Astrocyte (in vitro differentiated cells and primary cell): ENCODE results near the gene TCHH. TPM values are rescaled to one million over a fixed set of nuclear protein-coding genes. Genes with fewer than 3 reads are reported as not detected.

Source experiments
- DNase-seq: peaks from one replicate; pipeline ENCODE4 v3.0.0-alpha.2; 2010; ENCODE audit warnings: low read depth
- FAIRE-seq: peaks from 2 replicates; lab custom pipeline; 2011; peaks lifted over from hg19 to GRCh38; lab: Jason Lieb, UNC
- H2AFZ ChIP-seq: 2 replicates; pipeline ENCODE4 v1.6.0; 2012; ENCODE audit warnings: low read depth, low read length, inconsistent platforms
- H3K27ac ChIP-seq: 2 replicates; pipeline ENCODE4 v1.5.1; 2011; ENCODE audit warnings: low read depth, low read length, inconsistent platforms
- H3K27me3 ChIP-seq: 2 replicates; pipeline ENCODE4 v1.6.0; 2011; ENCODE audit warnings: low read length, inconsistent platforms; ENCODE audit not compliant: insufficient read depth
- H3K36me3 ChIP-seq: 2 replicates; pipeline ENCODE4 v1.5.1; 2011; ENCODE audit warnings: low read length, inconsistent platforms; ENCODE audit not compliant: insufficient read depth
- H3K4me1 ChIP-seq: 2 replicates; pipeline ENCODE4 v1.5.1; 2011; ENCODE audit warnings: low read length, inconsistent platforms; ENCODE audit not compliant: insufficient read depth
- H3K4me2 ChIP-seq: 2 replicates; pipeline ENCODE4 v1.6.0; 2012; ENCODE audit warnings: low read length, inconsistent platforms
- H3K4me3 ChIP-seq: 2 replicates; pipeline ENCODE4 v1.5.1; 2011; ENCODE audit warnings: low read depth, mild to moderate bottlenecking, low read length, inconsistent platforms; ENCODE audit not compliant: insufficient read depth
- H3K79me2 ChIP-seq: 2 replicates; pipeline ENCODE4 v1.6.0; 2012; ENCODE audit warnings: mild to moderate bottlenecking, low read length, inconsistent platforms; ENCODE audit not compliant: insufficient read depth
- H3K9ac ChIP-seq: 2 replicates; pipeline ENCODE4 v1.6.0; 2012; ENCODE audit warnings: mild to moderate bottlenecking, low read length, inconsistent platforms
- H3K9me3 ChIP-seq: 2 replicates; pipeline ENCODE4 v1.5.1; 2012; ENCODE audit warnings: low read depth, mild to moderate bottlenecking, low read length, inconsistent platforms; ENCODE audit not compliant: insufficient read depth
- H4K20me1 ChIP-seq: 2 replicates; pipeline ENCODE4 v1.6.0; 2012; ENCODE audit warnings: low read length, inconsistent platforms; ENCODE audit not compliant: insufficient read depth
- H3K27ac Mint-ChIP-seq: one replicate; pipeline ENCODE4 v1.8.0; 2021; ENCODE audit warnings: mild to moderate bottlenecking, mixed read lengths; ENCODE audit not compliant: unreplicated experiment
- H3K27me3 Mint-ChIP-seq: one replicate; pipeline ENCODE4 v1.8.0; 2021; ENCODE audit warnings: low read depth, mixed read lengths; ENCODE audit not compliant: unreplicated experiment
- H3K36me3 Mint-ChIP-seq: one replicate; pipeline ENCODE4 v1.8.0; 2021; ENCODE audit warnings: low read depth, mixed read lengths; ENCODE audit not compliant: unreplicated experiment
- H3K4me1 Mint-ChIP-seq: one replicate; pipeline ENCODE4 v1.8.0; 2021; ENCODE audit warnings: low read depth, mixed read lengths; ENCODE audit not compliant: unreplicated experiment
- H3K4me3 Mint-ChIP-seq: one replicate; pipeline ENCODE4 v1.8.0; 2021; ENCODE audit warnings: mild to moderate bottlenecking, moderate library complexity, mixed read lengths; ENCODE audit not compliant: unreplicated experiment
- H3K9me3 Mint-ChIP-seq: one replicate; pipeline ENCODE4 v1.8.0; 2021; ENCODE audit warnings: mild to moderate bottlenecking, mixed read lengths; ENCODE audit not compliant: unreplicated experiment
- CTCF ChIP-seq: IDR thresholded peaks from 2 replicates; pipeline ENCODE4 v1.5.1; 2011; ENCODE audit warnings: low read depth, mild to moderate bottlenecking, inconsistent platforms, low read length, moderate library complexity; ENCODE audit not compliant: insufficient read depth
- EZH2 ChIP-seq: IDR thresholded peaks from 2 replicates; pipeline ENCODE4 v1.6.1; 2012; ENCODE audit warnings: mild to moderate bottlenecking, low read length, inconsistent platforms; ENCODE audit not compliant: insufficient read depth
- total RNA-seq: library from RNA; stranded (reverse); gene quantifications from 2 replicates; pipeline ENCODE4 v1.2.1, GENCODE V29; 2021

TCHH gene
- total RNA-seq, 1 donor from 2014 or later = 0.86 TPM

- Histone ChIP-seq H3K27ac (no peak overlapping the region), H3K9me3 (peaks cover 15% of the 10 kb centered on the region), H3K4me2 (peak overlapping the region; percentile 88), H3K27me3 (peaks cover 75% of the 10 kb centered on the region), H2AFZ (peak overlapping the region; percentile 55), H3K4me1 (peaks cover 22% of the 10 kb centered on the region), H3K9ac (no peak overlapping the region), H3K36me3 (no peaks in the 10 kb centered on the region), H3K4me3 (peak overlapping the region; percentile 27), H3K79me2 (no peaks in the 10 kb centered on the region), H4K20me1 (no peaks in the 10 kb centered on the region)
- peak; percentile 28 for TF ChIP-seq EZH2
- no peak for TF ChIP-seq CTCF
- H3K4me1 Mint-ChIP-seq = peaks cover 4% of the 10 kb centered on the region
- H3K27me3 Mint-ChIP-seq = peaks cover 32% of the 10 kb centered on the region
- FAIRE-seq (no peak), DNase-seq (peak; percentile 48)
- H3K4me3 Mint-ChIP-seq = no peak overlapping the region
- no peak overlapping the region for H3K27ac Mint-ChIP-seq
- no peaks in the 10 kb centered on the region for H3K36me3 Mint-ChIP-seq
- H3K9me3 Mint-ChIP-seq = peaks cover 11% of the 10 kb centered on the region
Measured at GRCh38 chr1:152107984-152108881, 7.0 kb downstream of the TCHH start.

- Histone ChIP-seq H3K4me1 (peaks cover 20% of the 10 kb centered on the region), H3K9ac (no peak overlapping the region), H3K9me3 (peaks cover 13% of the 10 kb centered on the region), H3K36me3 (no peaks in the 10 kb centered on the region), H4K20me1 (no peaks in the 10 kb centered on the region), H3K4me3 (peak overlapping the region; percentile 27), H3K4me2 (peak overlapping the region; percentile 88), H2AFZ (peak overlapping the region; percentile 55), H3K27ac (no peak overlapping the region), H3K27me3 (peaks cover 69% of the 10 kb centered on the region), H3K79me2 (no peaks in the 10 kb centered on the region)
- peaks cover 11% of the 10 kb centered on the region for H3K9me3 Mint-ChIP-seq
- DNase-seq = no peak
- no peak for FAIRE-seq
- no peak for TF ChIP-seq EZH2
- no peak for TF ChIP-seq CTCF
- H3K27ac Mint-ChIP-seq = peak overlapping the region; percentile 55
- H3K4me1 Mint-ChIP-seq = peaks cover 4% of the 10 kb centered on the region
- no peaks in the 10 kb centered on the region for H3K36me3 Mint-ChIP-seq
- no peak overlapping the region for H3K4me3 Mint-ChIP-seq
- peaks cover 39% of the 10 kb centered on the region for H3K27me3 Mint-ChIP-seq
Measured at GRCh38 chr1:152107031-152107983, 7.9 kb downstream of the TCHH start.
